Stomach (tissue), 9 donors: ENCODE results near the gene ERCC6. TPM values are rescaled to one million over a fixed set of nuclear protein-coding genes. Genes with fewer than 3 reads are reported as not detected.
A peak's percentile ranks its signal among the peaks of the same experiment; 100 is the strongest.

ENCODE experiments used
- DNase-seq, 2 donors: peaks; one replicate each; pipeline versions ENCODE4 v3.0.0 to v3.0.0-alpha.2; 2013 to 2019
- H3K27ac ChIP-seq, 5 donors: fragments of 200-600 bp in 4 of 5; sonication (generic) in 4 of 5; one replicate each; pipeline ENCODE4 v1.5.1; 2013 to 2019; ENCODE audit warnings: mild to moderate bottlenecking in 1 of 5, moderate library complexity in 1 of 5
- H3K27me3 ChIP-seq, 3 donors: fragments of 200-600 bp; sonication (generic); one replicate each; pipeline ENCODE4 v1.5.1; 2017 to 2019; ENCODE audit warnings: mixed run types in 1 of 3
- H3K36me3 ChIP-seq, 4 donors: fragments of 200-600 bp; sonication (generic); 1 replicate in 3 of 4; 2 replicates in 1 of 4; pipeline ENCODE4 v1.5.1; 2016 to 2019
- H3K4me1 ChIP-seq, 4 donors: fragments of 200-600 bp; sonication (generic); one replicate each; pipeline ENCODE4 v1.5.1; 2016 to 2019
- H3K4me3 ChIP-seq, 4 donors: fragments of 200-600 bp; sonication (generic) in 3 of 4; one replicate each; pipeline ENCODE4 v1.5.1; 2016 to 2019; ENCODE audit warnings: mild to moderate bottlenecking in 1 of 4
- H3K9me3 ChIP-seq, 4 donors: fragments of 200-600 bp; sonication (generic); one replicate each; pipeline ENCODE4 v1.5.1; 2016 to 2019
- EP300 ChIP-seq: sonication (generic); formaldehyde crosslinking; IDR thresholded peaks from one replicate; pipeline ENCODE4 v1.6.1; 2017; ENCODE audit warnings: antibody characterized with exemption
- POLR2A ChIP-seq, 4 donors: fragments of 450-650 bp; IDR thresholded peaks; one replicate each; pipeline ENCODE4 v1.6.1; 2016; ENCODE audit warnings: antibody characterized with exemption in 4 of 4, control low read depth in 2 of 4, mild to moderate bottlenecking in 1 of 4, moderate library complexity in 1 of 4
- POLR2AphosphoS5 ChIP-seq, 3 donors: sonication (generic); formaldehyde crosslinking; IDR thresholded peaks; one replicate each; pipeline ENCODE4 v1.6.1; 2016; ENCODE audit warnings: antibody characterized with exemption in 3 of 3
- WGBS, 5 donors: extraction: QIAGEN DNeasy Blood & Tissue Kit in 3 of 5; methylation state at CpG; one replicate each; pipeline versions ENCODE4 v1.1.5 to v1.1.7; 2013 to 2018; 5-methylcytosine and 5-hydroxymethylcytosine counted together
- intact Hi-C: fragments of 100-400 bp; cut with DNase I; formaldehyde crosslinking; loops from one replicate; pipeline ENCODE4 v1.15.1; 2023; ENCODE audit warnings: low total_unique reads
- polyA plus RNA-seq, 3 donors: library from polyadenylated mRNA; stranded (reverse); fragments of 200-250 nt; gene quantifications; one replicate each; pipeline ENCODE4 v1.2.3, GENCODE V29; 2013
- total RNA-seq, 5 donors: library from RNA; depleted of rRNA; stranded (reverse); fragments of >200 nt; gene quantifications; one replicate each; pipeline versions ENCODE4 v1.1.0 to v1.2.3, GENCODE V29; 2014 to 2016
- TF ChIP-seq, protein P1 (sequence below), 7 experiments: fragments of 450-650 bp in 4 of 7; fragments of 200-600 bp in 3 of 7; sonication (generic) in 3 of 7; IDR thresholded peaks; one replicate each; pipeline ENCODE4 v1.5.1; 2016 to 2019; ENCODE audit warnings: antibody characterized with exemption in 7 of 7, control low read depth in 2 of 7, mild to moderate bottlenecking in 1 of 7
- donor health status: healthy with polysubstance abuse.
- donor health status: Bipolar disorder and iron deficiency.
- donor health status: healthy.

Gene ERCC6
- total and polyA plus RNA-seq, 8 donors, result 2.0 to 33.8 (median 9.7) TPM

DNA sequence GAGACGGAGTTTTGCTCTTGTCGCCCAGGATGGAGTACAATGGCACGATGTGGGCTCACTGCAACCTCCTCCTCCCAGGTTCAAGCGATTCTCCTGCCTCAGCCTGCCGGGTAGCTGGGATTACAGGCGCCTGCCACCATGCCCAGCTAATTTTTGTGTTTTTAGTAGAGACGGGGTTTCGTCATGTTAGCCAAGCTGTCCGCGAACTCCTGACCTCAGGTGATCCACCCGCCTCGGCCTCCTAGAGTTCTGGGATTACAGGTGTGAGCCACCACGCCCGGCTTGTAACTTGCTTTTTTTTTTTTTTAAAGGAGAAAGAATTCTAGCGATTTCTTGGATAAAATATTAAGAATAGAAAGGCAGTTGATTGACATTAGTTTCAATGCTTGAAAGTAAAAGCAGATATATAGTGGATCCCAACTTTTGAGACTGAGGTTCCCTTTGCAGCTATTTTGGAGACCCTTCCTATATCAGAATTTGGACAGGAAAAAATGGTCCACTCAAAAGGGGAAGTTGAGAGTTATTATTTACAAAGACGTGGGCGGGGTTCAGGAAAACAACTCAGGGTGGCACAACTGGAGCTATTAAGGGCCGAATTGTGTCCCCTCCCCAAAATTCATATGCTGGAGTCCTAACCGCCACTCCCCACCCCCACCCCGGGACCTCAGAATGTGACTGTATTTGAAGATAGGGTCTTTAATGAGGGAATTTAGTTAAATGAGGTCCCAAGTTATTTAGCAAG, 1.3 kb upstream of the ERCC6 start:
- Histone ChIP-seq H3K27ac (peak overlapping the region in 2 of 5 donors; percentile 87 to 90), H3K36me3 (peaks cover 0 to 3% (median 0%) of the 10 kb centered on the region in 4 donors), H3K9me3 (peaks cover 0 to 6% (median 0%) of the 10 kb centered on the region in 4 donors), H3K4me3 (peak overlapping the region in 3 of 4 donors; percentile 62 to 68 (median 64)), H3K27me3 (peaks cover 0 to 5% (median 0%) of the 10 kb centered on the region in 3 donors), H3K4me1 (peaks cover 7 to 34% (median 25%) of the 10 kb centered on the region in 4 donors)
- intact Hi-C loops, result no loop called here
- DNase-seq, result no peak
- WGBS, 5 donors, result 64 to 70% (median 67%) methylated on average over 20 of the region's 20 CpGs
- TF ChIP-seq POLR2AphosphoS5 (IDR thresholded peaks at IDR 0.05) (no peak), POLR2A (IDR thresholded peaks at IDR 0.05) (no peak), EP300 (no peak)
- TF ChIP-seq, protein P1, sequence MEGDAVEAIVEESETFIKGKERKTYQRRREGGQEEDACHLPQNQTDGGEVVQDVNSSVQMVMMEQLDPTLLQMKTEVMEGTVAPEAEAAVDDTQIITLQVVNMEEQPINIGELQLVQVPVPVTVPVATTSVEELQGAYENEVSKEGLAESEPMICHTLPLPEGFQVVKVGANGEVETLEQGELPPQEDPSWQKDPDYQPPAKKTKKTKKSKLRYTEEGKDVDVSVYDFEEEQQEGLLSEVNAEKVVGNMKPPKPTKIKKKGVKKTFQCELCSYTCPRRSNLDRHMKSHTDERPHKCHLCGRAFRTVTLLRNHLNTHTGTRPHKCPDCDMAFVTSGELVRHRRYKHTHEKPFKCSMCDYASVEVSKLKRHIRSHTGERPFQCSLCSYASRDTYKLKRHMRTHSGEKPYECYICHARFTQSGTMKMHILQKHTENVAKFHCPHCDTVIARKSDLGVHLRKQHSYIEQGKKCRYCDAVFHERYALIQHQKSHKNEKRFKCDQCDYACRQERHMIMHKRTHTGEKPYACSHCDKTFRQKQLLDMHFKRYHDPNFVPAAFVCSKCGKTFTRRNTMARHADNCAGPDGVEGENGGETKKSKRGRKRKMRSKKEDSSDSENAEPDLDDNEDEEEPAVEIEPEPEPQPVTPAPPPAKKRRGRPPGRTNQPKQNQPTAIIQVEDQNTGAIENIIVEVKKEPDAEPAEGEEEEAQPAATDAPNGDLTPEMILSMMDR (IDR thresholded peaks at IDR 0.05), result no peak

DNA sequence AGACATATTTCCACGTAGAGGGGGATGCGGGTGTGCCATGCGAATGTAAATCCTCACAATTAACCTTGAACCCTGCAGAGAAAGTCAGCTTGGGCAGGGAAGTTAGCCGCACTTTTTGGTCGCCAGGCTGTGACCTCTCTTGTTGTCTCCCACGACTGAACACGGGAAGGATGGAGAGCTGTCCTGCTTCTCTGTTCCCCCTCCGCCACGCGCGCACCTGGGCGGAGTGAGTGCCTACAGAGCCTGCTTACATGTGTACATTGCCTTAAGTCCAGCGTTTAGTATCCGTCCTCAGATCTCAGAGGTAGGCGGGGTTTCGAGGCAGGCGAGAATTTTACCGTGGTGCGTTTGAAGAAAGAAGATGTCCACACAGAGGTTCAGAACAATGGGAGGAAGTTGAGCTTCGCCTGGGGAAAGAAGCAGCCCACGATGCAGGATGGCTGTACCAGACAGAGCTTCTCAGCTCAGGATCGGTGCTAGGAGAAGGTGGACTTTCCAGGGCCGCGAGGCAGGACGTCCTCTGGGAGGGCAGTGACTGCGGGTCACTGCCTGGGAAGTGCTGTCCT, 482 bp upstream of the ERCC6 start:
- intact Hi-C loops, result no loop called here
- 0 to 4% (median 1%) methylated on average over 24 to 26 of the region's 26 CpGs for WGBS, 5 donors
- peak overlapping the region; percentile 86 to 92 (median 90) for H3K27ac ChIP-seq

DNA sequence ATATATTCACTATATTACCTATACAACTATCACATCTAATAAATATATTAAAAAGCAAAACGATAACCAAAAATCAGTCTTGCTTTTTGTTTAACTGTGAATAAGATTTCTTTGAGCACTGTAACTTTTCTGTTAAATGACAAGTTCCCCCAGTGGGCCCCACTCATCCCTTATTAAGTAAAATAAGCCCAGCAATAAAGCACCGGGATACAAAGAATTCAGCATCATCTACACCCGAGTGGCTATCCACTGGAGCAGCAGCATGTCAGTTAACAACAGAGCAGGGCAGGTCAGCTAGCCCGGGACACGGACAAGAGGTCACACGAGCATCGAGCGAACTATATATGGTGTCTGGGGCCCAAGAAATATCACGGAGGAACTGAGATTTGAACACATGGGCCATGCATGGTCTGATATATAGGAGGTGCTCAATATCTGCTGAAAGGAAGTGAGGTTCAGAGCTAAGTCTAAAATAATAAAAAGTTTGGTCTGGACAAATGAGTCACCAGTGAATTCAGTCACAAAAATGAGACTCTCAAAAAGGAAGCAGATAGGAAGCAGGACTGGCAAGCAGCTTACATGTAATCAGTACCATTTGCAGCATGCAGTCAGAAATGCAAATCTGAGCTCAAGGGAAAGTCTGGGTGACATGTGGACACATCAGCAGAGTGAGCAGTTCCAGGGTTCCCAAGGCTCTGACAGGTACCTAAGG, 4.1 kb downstream of the ERCC6 start:
- Histone ChIP-seq H3K4me1 (peaks cover 7 to 43% (median 20%) of the 10 kb centered on the region in 4 donors), H3K36me3 (peaks cover 8 to 32% (median 29%) of the 10 kb centered on the region in 4 donors), H3K4me3 (no peak overlapping the region), H3K9me3 (no peaks in the 10 kb centered on the region), H3K27me3 (no peaks in the 10 kb centered on the region), H3K27ac (no peak overlapping the region)
- 76 to 86% (median 80%) methylated on average over 9 of the region's 9 CpGs for WGBS, 5 donors
- intact Hi-C loops, result no loop called here
- DNase-seq, result no peak
- TF ChIP-seq EP300 (no peak), POLR2A (IDR thresholded peaks at IDR 0.05) (no peak), POLR2AphosphoS5 (IDR thresholded peaks at IDR 0.05) (no peak)
- TF ChIP-seq, protein P1 (IDR thresholded peaks at IDR 0.05), result no peak

More for the DNA sequence above, 482 bp upstream of the ERCC6 start:
- Histone ChIP-seq H3K36me3 (peaks cover 0 to 3% (median 0%) of the 10 kb centered on the region in 4 donors), H3K9me3 (peaks cover 0 to 2% (median 0%) of the 10 kb centered on the region in 4 donors), H3K27me3 (peaks cover 0 to 5% (median 0%) of the 10 kb centered on the region in 3 donors), H3K4me1 (peaks cover 7 to 43% (median 25%) of the 10 kb centered on the region in 4 donors), H3K4me3 (peak overlapping the region; percentile 62 to 68 (median 65))
- peak; percentile 50 to 75 for DNase-seq
- TF ChIP-seq POLR2A (IDR thresholded peaks at IDR 0.05), result no peak
- TF ChIP-seq, protein P1 (IDR thresholded peaks at IDR 0.05), result no peak
- TF ChIP-seq EP300, result no peak
- TF ChIP-seq POLR2AphosphoS5 (IDR thresholded peaks at IDR 0.05), result no peak

DNA sequence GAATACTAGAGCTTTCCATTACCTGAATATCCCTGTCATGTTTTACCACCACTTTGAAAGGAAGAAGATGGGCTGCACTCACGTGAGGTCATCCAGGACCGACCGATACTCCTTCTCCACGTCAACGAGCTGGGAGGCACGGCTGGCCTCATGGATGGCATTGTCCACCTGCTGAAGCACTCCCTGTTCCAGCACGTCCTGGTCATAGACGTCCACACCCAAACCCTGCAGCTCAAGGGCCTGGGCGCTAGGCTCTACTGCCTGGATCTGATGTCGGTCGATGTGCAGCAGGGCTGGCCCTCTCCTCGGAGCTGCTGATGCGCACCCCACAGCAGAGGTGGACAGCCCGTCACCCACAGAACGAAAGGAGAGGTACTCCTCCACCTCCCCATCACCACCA, 6.5 kb downstream of the ERCC6 start:
- DNase-seq, result no peak
- WGBS, 5 donors, result 90 to 99% (median 96%) methylated on average over 15 of the region's 15 CpGs

More for the DNA sequence above, 6.5 kb downstream of the ERCC6 start:
- Histone ChIP-seq H3K4me1 (peaks cover 0 to 28% (median 6%) of the 10 kb centered on the region in 4 donors), H3K4me3 (no peak overlapping the region), H3K27me3 (no peaks in the 10 kb centered on the region), H3K9me3 (no peaks in the 10 kb centered on the region), H3K27ac (no peak overlapping the region), H3K36me3 (peaks cover 8 to 56% (median 53%) of the 10 kb centered on the region in 4 donors)
- TF ChIP-seq POLR2AphosphoS5 (IDR thresholded peaks at IDR 0.05), result no peak
- TF ChIP-seq POLR2A (IDR thresholded peaks at IDR 0.05), result no peak
- no peak for TF ChIP-seq EP300
- TF ChIP-seq, protein P1 (IDR thresholded peaks at IDR 0.05), result no peak
- intact Hi-C loops, result no loop called here
